Urinary bladder (tissue), 4 donors: Measurements from ENCODE around the gene ANKRD28. TPM values are rescaled to one million over a fixed set of nuclear protein-coding genes. Genes with fewer than 3 reads are reported as not detected.
"Not testable (repeated sequence)": the region's sequence is repeated elsewhere in the genome, so short reads cannot be mapped to it uniquely, and the experiment has no call there.

ENCODE experiments used
- DNase-seq: peaks from one replicate; pipeline ENCODE4 v3.0.0-alpha.2; 2015; ENCODE audit errors: extremely low spot score
- H3K27ac ChIP-seq: one replicate; pipeline ENCODE4 v1.5.1; 2013; ENCODE audit warnings: low read depth, mild to moderate bottlenecking, moderate library complexity
- H3K36me3 ChIP-seq: one replicate; pipeline ENCODE4 v1.6.1; 2013; ENCODE audit warnings: mild to moderate bottlenecking, moderate library complexity; ENCODE audit not compliant: insufficient read depth
- H3K4me1 ChIP-seq: one replicate; pipeline ENCODE4 v1.6.1; 2013; ENCODE audit warnings: mild to moderate bottlenecking, moderate library complexity; ENCODE audit not compliant: insufficient read depth
- H3K4me3 ChIP-seq: one replicate; pipeline ENCODE4 v1.5.1; 2013; ENCODE audit warnings: low read depth, low read length
- WGBS: extraction: QIAGEN DNeasy Blood & Tissue Kit; methylation state at CpG from one replicate; pipeline ENCODE4 v1.1.7; 2013; 5-methylcytosine and 5-hydroxymethylcytosine counted together
- polyA plus RNA-seq: library from polyadenylated mRNA; stranded (reverse); fragments of 200-250 nt; gene quantifications from one replicate; pipeline ENCODE4 v1.2.3, GENCODE V29; 2013
- total RNA-seq: library from RNA; depleted of rRNA; stranded (reverse); fragments of >200 nt; gene quantifications from one replicate; pipeline ENCODE4 v1.2.3, GENCODE V29; 2014
- donor health status: healthy with polysubstance abuse.
- donor health status: healthy.

Gene ANKRD28
- total and polyA plus RNA-seq, 2 donors: 12.6 to 83.8 TPM

DNA sequence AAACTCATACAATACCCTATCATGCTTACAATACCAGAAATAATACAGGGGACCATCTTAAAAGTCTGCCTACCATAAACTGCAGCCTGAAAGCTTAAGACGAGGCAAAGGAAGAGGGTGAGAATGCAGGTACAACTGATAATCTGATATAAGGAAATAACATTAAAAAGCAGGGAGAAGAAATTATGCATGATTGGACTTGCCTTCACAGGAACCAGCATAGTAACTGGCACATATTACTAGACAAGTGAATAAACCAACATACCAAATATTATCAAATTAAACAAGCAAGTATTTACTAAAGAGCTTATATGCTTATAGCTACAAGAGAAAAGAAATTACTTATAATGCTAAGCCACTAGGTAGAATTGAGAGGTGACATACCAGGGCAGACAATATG lies 18.7 kb downstream of the ANKRD28 start:
- no peak for DNase-seq
- Histone ChIP-seq H3K4me1 (peaks cover 3% of the 10 kb centered on the region), H3K4me3 (no peak overlapping the region), H3K27ac (no peak overlapping the region), H3K36me3 (no peaks in the 10 kb centered on the region)
- WGBS: 91% methylated on average over 1 of the region's 1 CpG

DNA sequence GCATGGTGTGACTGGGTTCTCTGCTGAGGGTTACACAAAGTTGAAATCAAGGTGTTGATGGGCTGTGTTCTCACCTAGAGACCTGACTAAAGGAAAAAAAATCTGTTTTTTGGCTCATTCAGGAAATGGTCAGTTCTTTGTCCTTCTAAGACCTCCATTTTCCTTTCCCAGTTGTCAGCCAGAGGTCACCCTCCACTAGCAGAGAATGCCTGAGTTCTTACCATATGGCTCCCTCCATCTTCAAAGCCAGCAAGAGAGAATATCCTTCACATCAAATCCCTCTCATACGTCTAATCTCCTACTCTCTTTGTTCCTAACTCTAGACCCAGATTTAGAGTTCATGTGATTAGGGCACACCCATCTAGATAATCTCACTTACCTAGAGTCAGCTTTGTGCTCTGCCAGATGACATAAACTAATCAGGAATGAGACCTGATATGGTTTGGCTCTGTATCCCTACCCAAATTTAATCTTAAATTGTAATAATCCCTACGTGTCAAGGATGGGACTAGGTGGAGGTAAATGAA lies 19.4 kb downstream of the ANKRD28 start:
- Histone ChIP-seq H3K4me3 (no peak overlapping the region), H3K27ac (no peak overlapping the region)
- no peak for DNase-seq

DNA sequence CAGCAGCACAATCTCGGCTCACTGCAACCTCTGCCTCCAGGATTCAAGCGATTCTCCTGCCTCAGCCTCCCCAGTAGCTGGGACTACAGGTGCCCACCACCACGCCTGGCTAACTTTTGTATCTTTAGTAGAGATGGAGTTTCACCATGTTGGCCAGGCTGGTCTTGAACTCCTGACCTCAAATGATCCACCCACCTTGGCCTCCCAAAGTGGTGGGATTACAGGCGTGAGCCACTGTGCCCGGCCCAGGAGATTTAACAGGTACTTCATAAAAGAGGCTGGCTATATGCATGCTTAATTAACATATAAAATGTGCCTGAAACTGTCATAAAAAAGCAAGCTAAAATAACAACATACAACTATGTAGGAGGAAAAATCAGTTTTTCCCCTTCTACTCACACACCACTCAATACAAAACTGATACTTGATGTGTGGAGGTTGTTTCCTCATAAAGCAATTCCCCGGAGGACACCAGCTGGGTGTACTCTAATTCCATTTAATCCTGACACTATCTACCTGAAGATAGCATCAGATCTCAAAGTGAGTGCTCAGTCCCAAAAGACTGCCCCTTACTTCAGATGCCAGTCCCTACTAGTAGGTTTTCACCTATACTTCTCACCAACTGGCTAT lies 22.7 kb downstream of the ANKRD28 start:
- 94% methylated on average over 6 of the region's 6 CpGs for WGBS
- H3K4me1 ChIP-seq, H3K27ac ChIP-seq: not testable (repeated sequence)

More for the DNA sequence above, 19.4 kb downstream of the ANKRD28 start:
- Histone ChIP-seq H3K4me1 (peaks cover 3% of the 10 kb centered on the region), H3K36me3 (no peaks in the 10 kb centered on the region)
- WGBS: 76% methylated on average over 2 of the region's 2 CpGs

DNA sequence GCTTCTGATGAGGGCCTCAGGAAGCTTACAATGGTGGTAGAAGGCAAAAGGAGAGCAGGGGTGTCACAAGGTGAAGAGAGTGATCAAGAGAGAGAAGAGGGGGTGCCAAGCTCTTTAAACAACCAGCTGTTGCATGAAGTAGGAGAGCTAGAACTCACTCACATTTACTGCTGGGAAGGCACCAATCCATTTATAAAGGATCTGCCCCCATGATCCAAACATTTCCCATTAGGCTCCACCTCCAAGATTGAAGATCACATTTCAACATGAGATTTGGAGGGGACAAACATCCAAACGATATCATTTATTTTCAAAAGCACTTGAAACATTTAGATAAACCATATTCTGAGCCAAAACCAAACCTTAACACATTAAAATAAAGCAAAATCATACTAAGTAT lies 26.3 kb downstream of the ANKRD28 start:
- Histone ChIP-seq H3K36me3 (no peaks in the 10 kb centered on the region), H3K4me1 (no peaks in the 10 kb centered on the region), H3K27ac (no peak overlapping the region), H3K4me3 (no peak overlapping the region)
- WGBS: 60% methylated on average over 1 of the region's 1 CpG
- DNase-seq: no peak

More for the DNA sequence above, 22.7 kb downstream of the ANKRD28 start:
- H3K36me3 ChIP-seq, H3K4me3 ChIP-seq, DNase-seq: not testable (repeated sequence)

DNA sequence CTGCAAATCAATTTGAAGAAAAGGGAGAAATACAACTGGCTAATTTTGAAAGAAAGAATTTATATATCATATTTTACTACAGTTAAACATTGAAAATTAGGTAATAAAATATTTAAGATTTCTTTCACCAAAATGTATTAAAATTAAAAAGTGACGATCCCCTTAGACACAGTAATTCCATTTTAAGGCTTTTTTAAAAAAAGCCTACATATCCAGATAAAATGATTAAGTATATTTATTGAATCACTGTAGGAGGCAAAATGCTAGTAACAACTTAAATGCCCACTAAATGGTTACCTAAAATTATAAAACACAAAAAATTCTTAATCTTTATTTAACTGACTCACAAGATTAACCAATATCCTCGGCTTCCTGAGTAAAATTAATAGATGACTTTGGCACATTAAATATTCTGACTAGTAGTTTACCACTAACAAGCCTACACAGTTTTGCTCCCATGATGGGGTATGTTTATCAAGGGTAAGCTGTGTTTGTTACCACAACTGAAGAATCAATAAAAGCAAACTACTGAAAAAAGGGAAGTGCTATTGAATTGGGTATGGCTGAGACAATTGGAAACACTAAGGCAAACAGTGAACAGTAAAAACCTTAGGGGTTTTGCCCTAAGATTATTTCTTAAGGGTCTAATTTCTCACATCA lies 28.4 kb downstream of the ANKRD28 start:
- WGBS: 60% methylated on average over 2 of the region's 2 CpGs
- Histone ChIP-seq H3K4me3 (no peak overlapping the region), H3K27ac (no peak overlapping the region), H3K4me1 (no peaks in the 10 kb centered on the region), H3K36me3 (no peaks in the 10 kb centered on the region)
- no peak for DNase-seq

DNA sequence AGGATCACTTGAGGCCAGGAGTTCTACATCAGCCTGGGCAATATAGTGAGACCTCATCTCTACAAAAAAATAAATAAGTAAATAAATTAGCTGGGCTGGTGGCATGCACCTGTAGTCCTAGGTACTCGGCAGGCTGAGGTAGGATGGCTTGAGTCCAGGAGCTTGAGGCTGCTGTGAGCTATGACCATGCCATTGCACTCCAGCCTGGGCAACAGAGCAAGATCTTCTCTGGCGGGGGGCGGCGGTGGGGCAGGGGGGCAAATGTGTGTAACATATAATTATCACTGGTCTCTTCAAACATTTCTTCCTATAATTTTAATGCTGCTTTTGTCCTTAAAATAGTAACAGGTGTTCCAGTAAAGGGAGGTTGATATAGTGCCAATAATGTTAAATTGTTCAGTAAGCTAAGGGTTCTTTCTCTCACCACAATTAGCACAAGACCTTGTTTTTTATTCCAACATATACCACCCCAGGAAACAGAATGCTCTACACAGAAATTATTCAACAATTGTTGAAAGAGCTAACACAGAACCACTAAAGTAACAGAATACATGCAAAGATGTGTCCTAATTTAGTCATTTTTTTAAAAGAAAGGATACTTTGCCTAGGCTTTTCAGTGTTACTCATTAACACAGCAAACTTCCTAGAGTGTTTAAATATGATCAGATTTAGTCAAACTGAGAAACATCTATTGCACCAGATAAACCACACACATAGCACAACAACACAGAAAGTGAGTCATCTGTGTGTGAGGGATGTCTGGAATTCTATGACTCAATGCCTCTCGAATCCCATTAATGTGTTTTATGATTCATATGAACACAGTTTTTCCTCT lies 29.1 kb downstream of the ANKRD28 start:
- WGBS: 76% methylated on average over 5 of the region's 5 CpGs
- Histone ChIP-seq H3K4me1 (no peaks in the 10 kb centered on the region), H3K27ac (no peak overlapping the region), H3K4me3 (no peak overlapping the region), H3K36me3 (no peaks in the 10 kb centered on the region)
- no peak for DNase-seq

DNA sequence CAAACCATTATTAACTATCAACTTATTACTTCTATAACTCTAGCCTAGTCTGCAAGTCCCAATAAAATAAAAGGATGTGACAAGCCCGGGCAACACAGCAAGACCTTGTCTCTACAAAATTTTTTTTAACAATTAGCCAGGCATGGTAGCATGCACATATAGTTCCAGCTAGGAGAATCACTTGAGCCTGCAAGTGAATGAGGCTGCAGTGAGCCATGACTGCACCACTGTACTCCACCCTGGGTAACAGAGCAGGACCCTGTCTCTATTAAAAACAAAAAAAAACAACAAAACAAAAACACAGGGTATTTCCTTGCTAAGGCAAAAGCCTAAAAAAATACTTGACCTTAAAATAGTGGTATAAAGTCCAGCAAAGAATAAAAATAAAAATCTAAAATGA lies 31.4 kb downstream of the ANKRD28 start:
- H3K27ac ChIP-seq: no peak overlapping the region
- WGBS: 90% methylated on average over 1 of the region's 1 CpG
- H3K4me3 ChIP-seq: no peak overlapping the region
- H3K36me3 ChIP-seq: no peaks in the 10 kb centered on the region
- H3K4me1 ChIP-seq: no peaks in the 10 kb centered on the region
- DNase-seq: no peak

DNA sequence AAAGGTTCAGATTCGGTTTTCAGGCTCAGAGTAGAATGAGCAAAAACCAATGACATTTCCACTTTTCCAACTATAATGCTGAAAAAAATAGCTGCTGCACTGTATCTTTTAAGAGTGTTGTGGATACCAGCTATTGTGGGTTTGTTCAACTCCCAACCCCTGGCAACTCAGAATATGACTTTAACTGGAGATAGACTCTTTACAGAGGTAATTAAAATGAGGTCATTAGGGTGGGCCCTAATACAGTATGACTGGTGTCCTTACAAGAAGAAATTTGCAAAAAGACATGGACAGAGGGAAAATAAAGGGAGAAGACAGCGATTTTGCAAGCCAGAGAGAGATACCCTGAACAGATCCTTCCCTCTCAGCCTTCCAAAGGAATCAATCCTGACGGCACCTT lies 39.5 kb downstream of the ANKRD28 start:
- 86% methylated on average over 3 of the region's 3 CpGs for WGBS
- no peak for DNase-seq
- Histone ChIP-seq H3K36me3 (no peaks in the 10 kb centered on the region), H3K27ac (no peak overlapping the region), H3K4me3 (no peak overlapping the region), H3K4me1 (no peaks in the 10 kb centered on the region)

DNA sequence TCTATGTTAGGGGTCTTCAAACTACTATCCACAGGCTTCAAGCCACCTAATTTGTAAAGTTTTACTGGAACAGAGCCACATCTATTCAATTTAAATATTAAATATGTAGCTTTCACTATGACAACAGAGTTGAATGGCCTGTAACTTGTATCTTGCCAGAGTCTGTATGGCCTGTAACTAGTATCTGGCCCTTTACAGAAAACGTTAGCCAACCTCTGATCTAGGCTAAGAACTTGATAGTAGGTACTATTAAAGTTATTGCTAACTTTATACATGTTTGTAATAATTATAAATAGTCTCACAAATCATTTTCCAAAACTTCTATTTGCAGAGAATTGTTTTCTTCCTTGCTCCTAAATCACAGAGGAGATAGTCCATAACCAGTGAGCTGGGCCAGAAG lies 40.0 kb downstream of the ANKRD28 start:
- Histone ChIP-seq H3K4me3 (no peak overlapping the region), H3K27ac (no peak overlapping the region), H3K36me3 (no peaks in the 10 kb centered on the region), H3K4me1 (no peaks in the 10 kb centered on the region)
- no peak for DNase-seq
- 85% methylated on average over 1 of the region's 1 CpG for WGBS

DNA sequence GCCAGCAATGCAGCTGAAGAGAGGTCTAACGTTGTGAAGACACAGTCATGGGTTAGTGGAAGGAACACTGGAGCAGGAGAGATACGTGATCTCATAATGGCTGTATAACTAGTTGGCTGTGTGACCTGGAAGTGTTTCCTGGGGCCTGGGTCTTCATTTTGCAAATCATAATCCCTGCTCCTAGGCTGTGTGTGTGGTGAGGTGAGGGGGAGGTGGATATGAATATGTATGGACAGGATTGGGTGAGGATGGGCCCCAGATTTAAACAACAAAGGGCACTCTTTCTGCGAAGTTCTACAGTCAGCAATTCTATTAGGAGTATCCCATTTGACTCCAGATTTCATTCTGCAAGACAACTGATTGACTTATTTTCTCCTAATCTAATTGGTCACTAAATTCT lies 41.3 kb downstream of the ANKRD28 start:
- 83% methylated on average over 3 of the region's 3 CpGs for WGBS

DNA sequence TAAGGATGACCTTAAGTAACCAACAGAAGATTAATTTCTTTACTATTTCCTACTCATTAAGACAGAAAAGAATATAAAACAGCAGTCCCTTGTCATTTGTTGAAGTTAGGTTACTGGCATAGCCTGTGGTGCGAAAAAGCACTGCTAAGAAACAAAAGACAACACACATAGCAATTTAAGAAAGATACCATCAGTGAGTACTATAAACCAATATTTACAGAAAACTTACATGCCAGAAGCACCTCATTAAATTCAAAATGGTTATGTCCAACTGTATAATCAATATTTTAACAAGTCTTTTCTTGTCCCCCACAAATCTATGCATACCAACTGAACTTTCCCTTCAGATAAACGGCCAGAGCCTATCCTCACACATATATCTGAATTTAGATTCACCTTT lies 42.0 kb downstream of the ANKRD28 start:
- Histone ChIP-seq H3K27ac (no peak overlapping the region), H3K36me3 (no peaks in the 10 kb centered on the region), H3K4me3 (no peak overlapping the region), H3K4me1 (no peaks in the 10 kb centered on the region)
- DNase-seq: no peak
- WGBS: 82% methylated on average over 2 of the region's 2 CpGs

More for the DNA sequence above, 41.3 kb downstream of the ANKRD28 start:
- no peak for DNase-seq
- no peaks in the 10 kb centered on the region for H3K4me1 ChIP-seq
- H3K27ac ChIP-seq: no peak overlapping the region
- H3K36me3 ChIP-seq: no peaks in the 10 kb centered on the region
- no peak overlapping the region for H3K4me3 ChIP-seq

DNA sequence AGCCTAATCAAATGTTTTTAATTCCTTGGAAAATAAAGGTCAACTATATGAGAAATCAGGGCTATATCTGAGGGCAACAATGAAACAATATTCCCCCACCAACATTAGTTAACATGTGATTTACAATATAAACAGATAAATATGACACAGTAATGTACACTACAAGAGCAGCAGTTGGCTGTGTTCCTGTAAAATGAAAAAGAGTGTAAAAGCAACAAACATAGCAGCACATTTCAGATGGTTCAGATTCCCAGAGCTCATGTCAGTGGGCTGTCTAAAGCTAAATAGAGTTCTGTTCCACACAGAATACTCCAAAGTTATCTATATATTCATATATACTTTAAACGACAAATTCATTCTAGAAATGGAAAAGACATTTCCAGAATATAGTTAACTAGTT lies 42.6 kb downstream of the ANKRD28 start:
- DNase-seq: no peak
- Histone ChIP-seq H3K4me3 (no peak overlapping the region), H3K27ac (no peak overlapping the region), H3K4me1 (no peaks in the 10 kb centered on the region), H3K36me3 (no peaks in the 10 kb centered on the region)
- whole genome bisulfite sequencing: 76% methylated on average over 1 of the region's 1 CpG

DNA sequence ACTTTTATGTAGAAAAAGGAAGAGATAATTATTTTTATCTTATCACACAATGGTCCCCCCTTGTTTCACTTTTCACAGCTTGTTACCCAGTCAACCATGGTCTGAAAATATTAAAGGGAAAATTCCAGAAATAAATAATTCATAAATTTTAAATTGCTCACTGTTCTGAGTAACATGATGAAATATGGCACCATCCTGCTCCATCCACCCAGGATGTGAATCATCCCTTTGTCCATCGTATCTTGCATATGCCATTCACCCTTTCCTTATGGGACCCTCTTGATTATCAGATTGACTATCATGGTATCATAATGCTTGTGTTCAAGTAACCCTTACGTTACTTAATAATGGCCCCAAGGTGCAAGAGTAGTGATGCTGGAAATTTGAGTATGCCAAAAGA lies 43.7 kb downstream of the ANKRD28 start:
- DNase-seq: no peak
- 91% methylated on average over 2 of the region's 2 CpGs for WGBS
- Histone ChIP-seq H3K4me3 (no peak overlapping the region), H3K36me3 (no peaks in the 10 kb centered on the region), H3K4me1 (no peaks in the 10 kb centered on the region), H3K27ac (no peak overlapping the region)
